HepG2 (cell line): ENCODE data around the gene VEGFA. TPM values are rescaled to one million over a fixed set of nuclear protein-coding genes. Genes with fewer than 3 reads are reported as not detected.
A peak's percentile ranks its signal among the peaks of the same experiment; 100 is the strongest.

Experiments
- CBFB ChIP-seq: sonication (generic); formaldehyde crosslinking; IDR thresholded peaks from 2 replicates; pipeline ENCODE4 v1.4.0; 2020; ENCODE audit warnings: missing genetic modification reagents
- FOXK2 ChIP-seq: fragments of 450-650 bp; IDR thresholded peaks from 2 replicates; pipeline ENCODE4 v1.6.1; 2016
- MED1 ChIP-seq: sonication (generic); formaldehyde crosslinking; IDR thresholded peaks from 2 replicates; pipeline ENCODE4 v1.4.0; 2020; ENCODE audit warnings: missing genetic modification reagents
- POLR2G ChIP-seq: fragments of 200-400 bp; formaldehyde crosslinking; IDR thresholded peaks from 2 replicates; pipeline ENCODE4 v1.6.1; 2018; ENCODE audit warnings: mild to moderate bottlenecking, low read depth, low read length, moderate library complexity
- RCOR2 ChIP-seq: IDR thresholded peaks from 2 replicates; pipeline ENCODE4 v1.6.1; 2016; ENCODE audit warnings: missing biosample characterization, missing genetic modification reagents
- TCF12 ChIP-seq, 2 experiments: fragments of 450-650 bp in 1 of 2; sonication (generic) in 1 of 2; formaldehyde crosslinking in 1 of 2; IDR thresholded peaks; 2 replicates each; pipeline versions ENCODE4 v1.6.1 to v1.8.0; 2017 to 2022; ENCODE audit warnings: antibody characterized with exemption in 1 of 2, mild to moderate bottlenecking in 1 of 2, missing genetic modification reagents in 1 of 2, moderate library complexity in 1 of 2
- U2AF2 ChIP-seq: fragments of 200-400 bp; formaldehyde crosslinking; IDR thresholded peaks from 2 replicates; pipeline ENCODE4 v1.6.1; 2017; ENCODE audit warnings: low read depth, mild to moderate bottlenecking, low read length
- WIZ ChIP-seq: sonication (generic); formaldehyde crosslinking; IDR thresholded peaks from 2 replicates; pipeline ENCODE4 v1.5.1; 2020; ENCODE audit warnings: mild to moderate bottlenecking, missing genetic modification reagents
- ZNF44 ChIP-seq: sonication (generic); formaldehyde crosslinking; IDR thresholded peaks from 2 replicates; pipeline ENCODE4 v1.5.1; 2020; ENCODE audit warnings: mild to moderate bottlenecking, missing genetic modification reagents
- ZNF547 ChIP-seq: sonication (generic); formaldehyde crosslinking; IDR thresholded peaks from 2 replicates; pipeline ENCODE4 v1.5.1; 2020; ENCODE audit warnings: mild to moderate bottlenecking, missing genetic modification reagents
- polyA plus RNA-seq, 8 experiments: library from polyadenylated mRNA; depleted of rRNA in 3 of 8; stranded (reverse) in 7 of 8; unstranded in 1 of 8; fragments of >200 nt; fragmentation: Illumina TruSeq in 4 of 8; extraction: Trizol in 4 of 8; gene quantifications; 2 replicates each; pipeline versions ENCODE4 v1.2.1 to v1.2.3, GENCODE V29; 2011 to 2016; ENCODE audit warnings: low read depth in 4 of 8, missing spikeins in 1 of 8, mixed read lengths in 1 of 8; ENCODE audit not compliant: insufficient read depth in 1 of 8
- total RNA-seq, 5 experiments: library from RNA; depleted of rRNA; stranded (reverse); fragments of >200 nt; fragmentation: Illumina TruSeq; extraction: Trizol; gene quantifications; 2 replicates each; pipeline ENCODE4 v1.2.3, GENCODE V29; 2016; ENCODE audit warnings: low read depth in 1 of 5
- TF ChIP-seq, protein P1 (sequence below): sonication (generic); formaldehyde crosslinking; IDR thresholded peaks from 2 replicates; pipeline ENCODE4 v1.5.1; 2020; ENCODE audit warnings: mild to moderate bottlenecking, missing genetic modification reagents, moderate library complexity
- TF ChIP-seq, protein P2 (sequence below): sonication (generic); formaldehyde crosslinking; IDR thresholded peaks from 2 replicates; pipeline ENCODE4 v1.4.0; 2020; ENCODE audit warnings: mild to moderate bottlenecking, missing genetic modification reagents
- TF ChIP-seq, protein P3 (sequence below): sonication (generic); formaldehyde crosslinking; IDR thresholded peaks from 2 replicates; pipeline ENCODE4 v1.8.1; 2022; ENCODE audit warnings: low read depth, mild to moderate bottlenecking, missing genetic modification reagents
- TF ChIP-seq, protein P4 (sequence below): fragments of 450-650 bp; IDR thresholded peaks from 2 replicates; pipeline ENCODE4 v1.6.1; 2017; ENCODE audit warnings: mild to moderate bottlenecking

VEGFA gene
- total and polyA plus RNA-seq, 2 of the 13 experiments (the other 11 are each of a cell fraction or from before 2014, with no cell fraction given), result 68.1 to 629 TPM

DNA sequence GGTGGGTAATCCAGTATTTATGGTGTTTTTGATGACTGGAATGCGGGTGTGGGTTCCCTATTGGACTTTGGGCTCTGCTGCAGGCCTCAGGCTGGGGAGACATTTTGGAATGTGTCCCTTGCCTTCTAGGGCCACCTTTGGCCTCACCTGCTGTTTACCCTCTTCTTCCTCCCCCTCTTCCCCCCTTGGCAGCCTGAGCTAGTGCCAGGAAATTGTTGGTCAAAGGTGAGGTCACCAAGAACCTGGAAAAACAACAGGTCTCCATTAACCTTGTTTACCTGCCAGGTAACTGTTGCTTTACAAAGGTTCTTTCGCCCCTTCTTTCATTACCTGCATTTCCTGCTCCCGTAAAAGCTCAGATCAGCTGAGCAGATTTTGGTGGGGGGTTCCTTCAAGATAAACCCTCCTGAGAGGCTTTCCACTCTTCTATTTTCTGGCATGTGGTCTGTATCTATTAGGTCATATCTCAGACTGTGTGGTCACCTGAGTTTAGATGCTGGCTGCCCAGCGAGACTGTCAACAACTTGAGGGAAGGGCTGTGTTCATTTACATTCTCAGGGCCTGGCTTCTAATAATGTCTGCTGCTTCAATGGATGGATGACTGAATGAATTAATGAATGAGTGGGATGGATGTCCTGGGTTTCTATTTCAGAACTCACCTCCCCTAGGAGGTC, 34.7 kb downstream of the VEGFA start (continued):
- TF ChIP-seq, protein P1, sequence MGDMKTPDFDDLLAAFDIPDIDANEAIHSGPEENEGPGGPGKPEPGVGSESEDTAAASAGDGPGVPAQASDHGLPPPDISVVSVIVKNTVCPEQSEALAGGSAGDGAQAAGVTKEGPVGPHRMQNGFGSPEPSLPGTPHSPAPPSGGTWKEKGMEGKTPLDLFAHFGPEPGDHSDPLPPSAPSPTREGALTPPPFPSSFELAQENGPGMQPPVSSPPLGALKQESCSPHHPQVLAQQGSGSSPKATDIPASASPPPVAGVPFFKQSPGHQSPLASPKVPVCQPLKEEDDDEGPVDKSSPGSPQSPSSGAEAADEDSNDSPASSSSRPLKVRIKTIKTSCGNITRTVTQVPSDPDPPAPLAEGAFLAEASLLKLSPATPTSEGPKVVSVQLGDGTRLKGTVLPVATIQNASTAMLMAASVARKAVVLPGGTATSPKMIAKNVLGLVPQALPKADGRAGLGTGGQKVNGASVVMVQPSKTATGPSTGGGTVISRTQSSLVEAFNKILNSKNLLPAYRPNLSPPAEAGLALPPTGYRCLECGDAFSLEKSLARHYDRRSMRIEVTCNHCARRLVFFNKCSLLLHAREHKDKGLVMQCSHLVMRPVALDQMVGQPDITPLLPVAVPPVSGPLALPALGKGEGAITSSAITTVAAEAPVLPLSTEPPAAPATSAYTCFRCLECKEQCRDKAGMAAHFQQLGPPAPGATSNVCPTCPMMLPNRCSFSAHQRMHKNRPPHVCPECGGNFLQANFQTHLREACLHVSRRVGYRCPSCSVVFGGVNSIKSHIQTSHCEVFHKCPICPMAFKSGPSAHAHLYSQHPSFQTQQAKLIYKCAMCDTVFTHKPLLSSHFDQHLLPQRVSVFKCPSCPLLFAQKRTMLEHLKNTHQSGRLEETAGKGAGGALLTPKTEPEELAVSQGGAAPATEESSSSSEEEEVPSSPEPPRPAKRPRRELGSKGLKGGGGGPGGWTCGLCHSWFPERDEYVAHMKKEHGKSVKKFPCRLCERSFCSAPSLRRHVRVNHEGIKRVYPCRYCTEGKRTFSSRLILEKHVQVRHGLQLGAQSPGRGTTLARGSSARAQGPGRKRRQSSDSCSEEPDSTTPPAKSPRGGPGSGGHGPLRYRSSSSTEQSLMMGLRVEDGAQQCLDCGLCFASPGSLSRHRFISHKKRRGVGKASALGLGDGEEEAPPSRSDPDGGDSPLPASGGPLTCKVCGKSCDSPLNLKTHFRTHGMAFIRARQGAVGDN (CRISPR knock-in tag), result no peak; the same call in 1 of the 2 replicates
- TF ChIP-seq, protein P2, sequence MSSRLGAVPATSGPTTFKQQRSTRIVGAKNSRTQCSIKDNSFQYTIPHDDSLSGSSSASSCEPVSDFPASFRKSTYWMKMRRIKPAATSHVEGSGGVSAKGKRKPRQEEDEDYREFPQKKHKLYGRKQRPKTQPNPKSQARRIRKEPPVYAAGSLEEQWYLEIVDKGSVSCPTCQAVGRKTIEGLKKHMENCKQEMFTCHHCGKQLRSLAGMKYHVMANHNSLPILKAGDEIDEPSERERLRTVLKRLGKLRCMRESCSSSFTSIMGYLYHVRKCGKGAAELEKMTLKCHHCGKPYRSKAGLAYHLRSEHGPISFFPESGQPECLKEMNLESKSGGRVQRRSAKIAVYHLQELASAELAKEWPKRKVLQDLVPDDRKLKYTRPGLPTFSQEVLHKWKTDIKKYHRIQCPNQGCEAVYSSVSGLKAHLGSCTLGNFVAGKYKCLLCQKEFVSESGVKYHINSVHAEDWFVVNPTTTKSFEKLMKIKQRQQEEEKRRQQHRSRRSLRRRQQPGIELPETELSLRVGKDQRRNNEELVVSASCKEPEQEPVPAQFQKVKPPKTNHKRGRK, result no peak
- no peak for TF ChIP-seq ZNF44 (CRISPR knock-in tag)
- TF ChIP-seq TCF12 (IDR thresholded peaks at IDR 0.05), result no peak
- TF ChIP-seq TCF12 (CRISPR knock-in tag; IDR thresholded peaks at IDR 0.05), result peak; percentile 91
- TF ChIP-seq, protein P3, sequence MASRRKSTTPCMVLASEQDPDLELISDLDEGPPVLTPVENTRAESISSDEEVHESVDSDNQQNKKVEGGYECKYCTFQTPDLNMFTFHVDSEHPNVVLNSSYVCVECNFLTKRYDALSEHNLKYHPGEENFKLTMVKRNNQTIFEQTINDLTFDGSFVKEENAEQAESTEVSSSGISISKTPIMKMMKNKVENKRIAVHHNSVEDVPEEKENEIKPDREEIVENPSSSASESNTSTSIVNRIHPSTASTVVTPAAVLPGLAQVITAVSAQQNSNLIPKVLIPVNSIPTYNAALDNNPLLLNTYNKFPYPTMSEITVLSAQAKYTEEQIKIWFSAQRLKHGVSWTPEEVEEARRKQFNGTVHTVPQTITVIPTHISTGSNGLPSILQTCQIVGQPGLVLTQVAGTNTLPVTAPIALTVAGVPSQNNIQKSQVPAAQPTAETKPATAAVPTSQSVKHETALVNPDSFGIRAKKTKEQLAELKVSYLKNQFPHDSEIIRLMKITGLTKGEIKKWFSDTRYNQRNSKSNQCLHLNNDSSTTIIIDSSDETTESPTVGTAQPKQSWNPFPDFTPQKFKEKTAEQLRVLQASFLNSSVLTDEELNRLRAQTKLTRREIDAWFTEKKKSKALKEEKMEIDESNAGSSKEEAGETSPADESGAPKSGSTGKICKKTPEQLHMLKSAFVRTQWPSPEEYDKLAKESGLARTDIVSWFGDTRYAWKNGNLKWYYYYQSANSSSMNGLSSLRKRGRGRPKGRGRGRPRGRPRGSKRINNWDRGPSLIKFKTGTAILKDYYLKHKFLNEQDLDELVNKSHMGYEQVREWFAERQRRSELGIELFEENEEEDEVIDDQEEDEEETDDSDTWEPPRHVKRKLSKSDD, result no peak
- TF ChIP-seq, protein P4, sequence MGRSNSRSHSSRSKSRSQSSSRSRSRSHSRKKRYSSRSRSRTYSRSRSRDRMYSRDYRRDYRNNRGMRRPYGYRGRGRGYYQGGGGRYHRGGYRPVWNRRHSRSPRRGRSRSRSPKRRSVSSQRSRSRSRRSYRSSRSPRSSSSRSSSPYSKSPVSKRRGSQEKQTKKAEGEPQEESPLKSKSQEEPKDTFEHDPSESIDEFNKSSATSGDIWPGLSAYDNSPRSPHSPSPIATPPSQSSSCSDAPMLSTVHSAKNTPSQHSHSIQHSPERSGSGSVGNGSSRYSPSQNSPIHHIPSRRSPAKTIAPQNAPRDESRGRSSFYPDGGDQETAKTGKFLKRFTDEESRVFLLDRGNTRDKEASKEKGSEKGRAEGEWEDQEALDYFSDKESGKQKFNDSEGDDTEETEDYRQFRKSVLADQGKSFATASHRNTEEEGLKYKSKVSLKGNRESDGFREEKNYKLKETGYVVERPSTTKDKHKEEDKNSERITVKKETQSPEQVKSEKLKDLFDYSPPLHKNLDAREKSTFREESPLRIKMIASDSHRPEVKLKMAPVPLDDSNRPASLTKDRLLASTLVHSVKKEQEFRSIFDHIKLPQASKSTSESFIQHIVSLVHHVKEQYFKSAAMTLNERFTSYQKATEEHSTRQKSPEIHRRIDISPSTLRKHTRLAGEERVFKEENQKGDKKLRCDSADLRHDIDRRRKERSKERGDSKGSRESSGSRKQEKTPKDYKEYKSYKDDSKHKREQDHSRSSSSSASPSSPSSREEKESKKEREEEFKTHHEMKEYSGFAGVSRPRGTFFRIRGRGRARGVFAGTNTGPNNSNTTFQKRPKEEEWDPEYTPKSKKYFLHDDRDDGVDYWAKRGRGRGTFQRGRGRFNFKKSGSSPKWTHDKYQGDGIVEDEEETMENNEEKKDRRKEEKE, result no peak
- TF ChIP-seq WIZ (CRISPR knock-in tag), result no peak
- TF ChIP-seq CBFB (CRISPR knock-in tag), result peak; percentile 67; the same call in 1 of the 2 replicates
- TF ChIP-seq POLR2G, result no peak
- TF ChIP-seq FOXK2, result peak; percentile 39; the same call in 1 of the 2 replicates
- TF ChIP-seq U2AF2, result no peak
- peak; percentile 94 for TF ChIP-seq MED1 (CRISPR knock-in tag)
- TF ChIP-seq RCOR2 (CRISPR knock-in tag), result peak; percentile 89
- no peak for TF ChIP-seq ZNF547 (CRISPR knock-in tag)
